Sigmoid colon (tissue), 7 donors: ENCODE results near the gene TFEB. TPM values are rescaled to one million over a fixed set of nuclear protein-coding genes. Genes with fewer than 3 reads are reported as not detected.

Source experiments
- DNase-seq: peaks from one replicate; pipeline ENCODE4 v3.0.0-alpha.2; 2019
- H3K27ac ChIP-seq, 4 donors: fragments of 200-600 bp; sonication (generic); one replicate each; pipeline ENCODE4 v1.5.1; 2016 to 2019; ENCODE audit warnings: mild to moderate bottlenecking in 1 of 4
- H3K27me3 ChIP-seq, 3 donors: fragments of 200-600 bp; sonication (generic); one replicate each; pipeline ENCODE4 v1.5.1; 2019; ENCODE audit warnings: mild to moderate bottlenecking in 1 of 3
- H3K36me3 ChIP-seq, 4 donors: fragments of 200-600 bp; sonication (generic); one replicate each; pipeline ENCODE4 v1.5.1; 2016 to 2019
- H3K4me1 ChIP-seq, 4 donors: fragments of 200-600 bp; sonication (generic); one replicate each; pipeline ENCODE4 v1.5.1; 2017 to 2019
- H3K4me3 ChIP-seq, 4 donors: fragments of 200-600 bp; sonication (generic); one replicate each; pipeline ENCODE4 v1.5.1; 2017 to 2019; ENCODE audit warnings: mild to moderate bottlenecking in 2 of 4, moderate library complexity in 1 of 4
- H3K9me3 ChIP-seq, 4 donors: fragments of 200-600 bp in 3 of 4; sonication (generic) in 3 of 4; one replicate each; pipeline versions ENCODE4 v1.5.1 to v1.6.1; 2013 to 2019
- EP300 ChIP-seq, 4 donors: sonication (generic); formaldehyde crosslinking; IDR thresholded peaks; one replicate each; pipeline ENCODE4 v1.6.1; 2017; ENCODE audit warnings: antibody characterized with exemption in 4 of 4
- POLR2A ChIP-seq, 2 donors: fragments of 450-650 bp; IDR thresholded peaks; one replicate each; pipeline ENCODE4 v1.6.1; 2016; ENCODE audit warnings: antibody characterized with exemption in 2 of 2, mild to moderate bottlenecking in 2 of 2, moderate library complexity in 2 of 2
- POLR2AphosphoS5 ChIP-seq, 4 donors: sonication (generic); formaldehyde crosslinking; IDR thresholded peaks; one replicate each; pipeline ENCODE4 v1.6.1; 2017; ENCODE audit warnings: antibody characterized with exemption in 4 of 4
- WGBS, 2 donors: extraction: QIAGEN DNeasy Blood & Tissue Kit; methylation state at CpG; one replicate each; pipeline ENCODE4 v1.1.7; 2013; 5-methylcytosine and 5-hydroxymethylcytosine counted together
- intact Hi-C: fragments of 100-400 bp; cut with DNase I; formaldehyde crosslinking; loops from one replicate; pipeline ENCODE4 v1.15.1; 2023
- polyA plus RNA-seq, 3 donors: library from polyadenylated mRNA; stranded (reverse); fragments of 200-250 nt; gene quantifications; one replicate each; pipeline ENCODE4 v1.2.3, GENCODE V29; 2013
- total RNA-seq, 4 donors: library from RNA; depleted of rRNA; stranded (reverse); fragments of >200 nt; gene quantifications; one replicate each; pipeline ENCODE4 v1.1.0, GENCODE V29; 2016
- TF ChIP-seq, protein P1 (sequence below), 4 experiments: fragments of 450-650 bp in 3 of 4; fragments of 200-600 bp in 1 of 4; IDR thresholded peaks; one replicate each; pipeline ENCODE4 v1.5.1; 2016 to 2019; ENCODE audit warnings: antibody characterized with exemption in 4 of 4, mild to moderate bottlenecking in 3 of 4, moderate library complexity in 2 of 4
- donor health status: healthy with polysubstance abuse.
- donor health status: Bipolar disorder and iron deficiency.
- donor health status: healthy.

Gene TFEB
- total RNA-seq (10 to 100 TPM; 21.0 to 28.5 (median 24.2) TPM), polyA plus RNA-seq (10 to 100 TPM; 28.2 to 40.9 (median 34.0) TPM)

DNA sequence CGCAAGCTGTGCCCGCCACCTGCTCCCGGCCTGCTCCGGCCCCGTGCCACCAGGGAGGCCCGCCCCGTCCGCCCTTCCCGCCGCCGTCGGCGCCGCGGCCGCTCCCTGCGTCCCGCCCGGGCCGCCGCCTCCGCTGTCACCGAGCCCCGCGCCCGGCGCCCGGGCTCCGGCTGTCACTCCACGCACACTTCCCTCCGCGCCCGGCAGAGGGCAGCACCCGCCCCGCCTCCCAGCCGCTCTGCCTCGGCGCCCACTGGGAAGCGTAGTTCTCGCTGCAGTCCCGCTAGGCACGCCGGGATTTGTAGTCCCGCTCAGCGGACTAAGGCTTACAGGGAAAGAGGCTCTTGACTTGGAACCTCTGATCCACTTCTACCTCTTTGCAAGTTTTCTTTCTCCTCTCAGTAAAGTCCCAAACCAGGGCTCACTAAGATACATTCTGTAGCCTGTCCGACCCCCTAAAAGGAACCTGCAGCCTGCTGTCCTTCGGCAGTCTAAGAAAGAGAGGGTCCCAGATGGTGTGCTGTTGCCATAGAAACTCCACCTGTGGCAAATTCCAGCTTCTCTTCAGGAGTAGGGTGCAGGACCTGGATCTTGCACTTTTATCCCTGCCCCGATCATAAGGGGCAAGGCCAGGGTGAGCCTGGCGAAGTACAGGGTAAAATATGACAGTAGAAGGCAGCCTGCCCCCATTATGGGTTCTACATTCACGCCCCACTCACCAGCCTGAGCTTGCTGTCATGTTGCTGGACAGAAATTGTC lies at the start of gene TFEB:
Gene TFEB (minus strand): TSS at position 182 of the 759 bp plus-strand sequence. CDS start 44,395 bp downstream, outside the sequence.
- intact Hi-C loops, result loop anchor here (1.0 to 2.0 kb wide), 3 partner anchors 29 to 51 kb away; partner anchors contain the start of genes FRS3 and TOMM6
- H3K27ac ChIP-seq, result peak within 1 kb of the TSS; percentile 96 to 98 (median 97)
- peak; percentile 97 for DNase-seq
- no peaks in the 10 kb centered on the region for H3K27me3 ChIP-seq
- peaks cover 0 to 6% (median 0%) of the 10 kb centered on the region in 4 donors for H3K36me3 ChIP-seq
- H3K4me3 ChIP-seq, result peak within 1 kb of the TSS; percentile 71 to 95 (median 88)
- WGBS, 2 donors, result 7 to 8% methylated on average over 50 of the region's 50 CpGs
- H3K9me3 ChIP-seq, result no peaks in the 10 kb centered on the region
- TF ChIP-seq, protein P1, sequence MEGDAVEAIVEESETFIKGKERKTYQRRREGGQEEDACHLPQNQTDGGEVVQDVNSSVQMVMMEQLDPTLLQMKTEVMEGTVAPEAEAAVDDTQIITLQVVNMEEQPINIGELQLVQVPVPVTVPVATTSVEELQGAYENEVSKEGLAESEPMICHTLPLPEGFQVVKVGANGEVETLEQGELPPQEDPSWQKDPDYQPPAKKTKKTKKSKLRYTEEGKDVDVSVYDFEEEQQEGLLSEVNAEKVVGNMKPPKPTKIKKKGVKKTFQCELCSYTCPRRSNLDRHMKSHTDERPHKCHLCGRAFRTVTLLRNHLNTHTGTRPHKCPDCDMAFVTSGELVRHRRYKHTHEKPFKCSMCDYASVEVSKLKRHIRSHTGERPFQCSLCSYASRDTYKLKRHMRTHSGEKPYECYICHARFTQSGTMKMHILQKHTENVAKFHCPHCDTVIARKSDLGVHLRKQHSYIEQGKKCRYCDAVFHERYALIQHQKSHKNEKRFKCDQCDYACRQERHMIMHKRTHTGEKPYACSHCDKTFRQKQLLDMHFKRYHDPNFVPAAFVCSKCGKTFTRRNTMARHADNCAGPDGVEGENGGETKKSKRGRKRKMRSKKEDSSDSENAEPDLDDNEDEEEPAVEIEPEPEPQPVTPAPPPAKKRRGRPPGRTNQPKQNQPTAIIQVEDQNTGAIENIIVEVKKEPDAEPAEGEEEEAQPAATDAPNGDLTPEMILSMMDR (IDR thresholded peaks at IDR 0.05), result peak; percentile 66 to 79 (median 72)
- no peak for TF ChIP-seq EP300 (IDR thresholded peaks at IDR 0.05)
- TF ChIP-seq POLR2A (IDR thresholded peaks at IDR 0.05), result no peak
- TF ChIP-seq POLR2AphosphoS5 (IDR thresholded peaks at IDR 0.05), result peak; percentile 56 to 83 (median 81)
- H3K4me1 ChIP-seq, result peaks cover 0 to 41% (median 32%) of the 10 kb centered on the region in 4 donors

GRCh38 chr6:41784581-41785171 lies 49.3 kb upstream of the TFEB start:
- DNase-seq, result no peak
- Histone ChIP-seq H3K9me3 (no peaks in the 10 kb centered on the region), H3K27me3 (no peaks in the 10 kb centered on the region), H3K27ac (no peak overlapping the region), H3K4me3 (no peak overlapping the region), H3K36me3 (peaks cover 0 to 11% (median 2%) of the 10 kb centered on the region in 4 donors), H3K4me1 (peaks cover 0 to 45% (median 37%) of the 10 kb centered on the region in 4 donors)
- TF ChIP-seq, protein P1 (IDR thresholded peaks at IDR 0.05), result no peak
- TF ChIP-seq POLR2AphosphoS5 (IDR thresholded peaks at IDR 0.05) (no peak), POLR2A (IDR thresholded peaks at IDR 0.05) (no peak), EP300 (IDR thresholded peaks at IDR 0.05) (no peak)
- 75 to 90% methylated on average over 5 of the region's 5 CpGs for WGBS, 2 donors
- intact Hi-C loops, result loop anchor here (5.0 to 10.0 kb wide), 5 partner anchors 77 to 710 kb away; partner anchors contain the start of genes CCND3, MRPS10, NFYA and OARD1

DNA sequence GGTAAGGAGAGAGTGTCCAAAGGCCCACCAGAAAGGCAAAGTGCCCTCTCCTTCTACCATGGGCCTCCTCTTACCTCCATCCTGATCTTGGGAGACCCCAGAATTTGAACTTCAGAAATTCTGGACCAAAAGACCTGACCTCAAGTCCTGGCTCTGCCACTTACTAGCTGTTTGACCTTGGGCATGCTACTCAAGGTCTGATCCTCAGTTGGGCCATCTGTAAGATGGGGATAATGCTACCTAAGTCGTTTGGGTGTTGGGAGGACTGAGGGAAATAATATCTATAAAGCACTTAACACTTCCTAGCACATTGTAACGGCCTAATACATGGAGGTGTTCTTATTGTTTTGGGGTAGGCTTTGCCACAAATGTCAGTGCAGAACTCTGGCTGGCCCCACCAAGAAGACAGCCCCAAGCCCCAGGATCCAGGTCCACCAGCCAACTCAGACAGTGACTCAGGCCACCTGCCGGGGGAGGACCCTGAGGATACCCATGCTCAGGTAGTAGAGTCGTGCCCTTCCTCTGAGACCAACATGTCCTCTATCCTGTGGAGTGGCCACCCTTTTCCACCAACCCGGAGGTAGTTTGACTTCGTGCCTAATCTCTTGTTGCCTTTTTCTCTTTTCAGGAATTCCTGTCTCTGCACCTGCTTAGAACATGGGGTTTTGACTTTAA lies 47.8 kb upstream of the TFEB start:
- DNase-seq, result no peak
- TF ChIP-seq POLR2AphosphoS5 (IDR thresholded peaks at IDR 0.05) (no peak), EP300 (IDR thresholded peaks at IDR 0.05) (no peak), POLR2A (IDR thresholded peaks at IDR 0.05) (no peak)
- TF ChIP-seq, protein P1 (IDR thresholded peaks at IDR 0.05), result no peak
- Histone ChIP-seq H3K27ac (no peak overlapping the region), H3K9me3 (no peaks in the 10 kb centered on the region), H3K4me1 (peaks cover 0 to 43% (median 37%) of the 10 kb centered on the region in 4 donors), H3K27me3 (no peaks in the 10 kb centered on the region), H3K36me3 (no peaks in the 10 kb centered on the region), H3K4me3 (no peak overlapping the region)
- 84 to 88% methylated on average over 6 of the region's 6 CpGs for WGBS, 2 donors
- intact Hi-C loops, result loop anchor here (5.0 to 10.0 kb wide), 4 partner anchors 112 to 708 kb away; partner anchors contain the start of genes CCND3, MRPS10, NFYA and OARD1

DNA sequence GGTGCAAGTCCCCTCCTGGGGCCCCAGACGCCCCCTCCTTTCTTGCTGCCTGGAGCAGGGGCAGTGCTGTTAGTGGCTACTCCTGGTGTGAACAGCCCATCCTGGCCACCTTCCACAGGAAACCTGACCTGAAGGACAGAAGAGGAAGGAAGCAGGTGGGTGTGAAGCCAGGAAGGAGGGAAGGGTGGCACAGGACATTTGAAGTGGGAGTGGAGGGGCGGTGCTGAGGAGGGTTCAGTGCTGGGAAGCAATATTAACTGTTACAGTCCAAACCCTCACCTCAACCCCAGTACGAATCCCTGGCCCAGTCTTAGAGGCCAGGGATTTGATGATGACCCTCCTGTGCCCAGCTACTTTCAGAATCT lies 45.9 kb upstream of the TFEB start:
- peak overlapping the region; percentile 84 to 89 (median 86) for H3K27ac ChIP-seq
- no peak for DNase-seq
- 8 to 29% methylated on average over 3 of the region's 3 CpGs for WGBS, 2 donors
- no peaks in the 10 kb centered on the region for H3K9me3 ChIP-seq
- intact Hi-C loops, result loop anchor here (5.0 to 10.0 kb wide), 4 partner anchors 113 to 707 kb away; partner anchors contain the start of genes CCND3, MRPS10, NFYA and OARD1
- TF ChIP-seq, protein P1 (IDR thresholded peaks at IDR 0.05), result no peak
- TF ChIP-seq POLR2A (IDR thresholded peaks at IDR 0.05), result peak in 1 of 2 donors; percentile 2
- peaks cover 0 to 47% (median 36%) of the 10 kb centered on the region in 4 donors for H3K4me1 ChIP-seq
- H3K36me3 ChIP-seq, result peaks cover 0 to 15% (median 0%) of the 10 kb centered on the region in 4 donors
- peak overlapping the region; percentile 57 to 79 (median 74) for H3K4me3 ChIP-seq
- H3K27me3 ChIP-seq, result no peaks in the 10 kb centered on the region
